HCEC 1CT (cell line): ENCODE measurements around the gene VGLL2.
"Not testable (repeated sequence)": the region's sequence is repeated elsewhere in the genome, so short reads cannot be mapped to it uniquely, and the experiment has no call there.

ENCODE experiments used
- DNase-seq: peaks from one replicate; pipeline ENCODE4 v3.0.0-alpha.2; 2017

VGLL2 gene

GRCh38 chr6:117265410-117266256 lies at the start of gene VGLL2:
VGLL2 (plus strand) TSS chr6:117265558; CDS start chr6:117265764, 206 bp downstream.
- DNase-seq = peak; percentile 38

GRCh38 chr6:117222861-117223260 lies 42.5 kb upstream of the VGLL2 start:
- DNase-seq = no peak

GRCh38 chr6:117226778-117227177 lies 38.6 kb upstream of the VGLL2 start:
- no peak for DNase-seq

- DNase-seq = no peak
Measured at GRCh38 chr6:117227245-117227962, 38.0 kb upstream of the VGLL2 start.

GRCh38 chr6:117228202-117228601 lies 37.2 kb upstream of the VGLL2 start:
- DNase-seq = no peak

- DNase-seq = no peak
Measured at GRCh38 chr6:117229870-117230269, 35.5 kb upstream of the VGLL2 start.

- no peak for DNase-seq
Measured at GRCh38 chr6:117231466-117231865, 33.9 kb upstream of the VGLL2 start.

GRCh38 chr6:117232196-117232595 lies 33.2 kb upstream of the VGLL2 start:
- peak; percentile 55 for DNase-seq

- DNase-seq = peak; percentile 28
Measured at GRCh38 chr6:117233145-117233544, 32.2 kb upstream of the VGLL2 start.

- DNase-seq = peak; percentile 53
Measured at GRCh38 chr6:117237561-117237960, 27.8 kb upstream of the VGLL2 start.

- DNase-seq = not testable (repeated sequence)
Measured at GRCh38 chr6:117244571-117244970, 20.8 kb upstream of the VGLL2 start.

GRCh38 chr6:117244979-117245378 lies 20.4 kb upstream of the VGLL2 start:
- not testable (repeated sequence) for DNase-seq

- DNase-seq = no peak
Measured at GRCh38 chr6:117253785-117254184, 11.6 kb upstream of the VGLL2 start.

GRCh38 chr6:117262799-117263198 lies 2.6 kb upstream of the VGLL2 start:
- no peak for DNase-seq

- no peak for DNase-seq
Measured at GRCh38 chr6:117263353-117263927, 1.9 kb upstream of the VGLL2 start.

GRCh38 chr6:117264369-117264691 lies 1.0 kb upstream of the VGLL2 start:
- no peak for DNase-seq

GRCh38 chr6:117264692-117265409 lies 507 bp upstream of the VGLL2 start:
- DNase-seq = no peak

- no peak for DNase-seq
Measured at GRCh38 chr6:117266257-117267053, 1.1 kb downstream of the VGLL2 start.

- no peak for DNase-seq
Measured at GRCh38 chr6:117267054-117267347, 1.6 kb downstream of the VGLL2 start.

- no peak for DNase-seq
Measured at GRCh38 chr6:117267766-117268534, 2.6 kb downstream of the VGLL2 start.

- no peak for DNase-seq
Measured at GRCh38 chr6:117268924-117269323, 3.6 kb downstream of the VGLL2 start.

- DNase-seq = no peak
Measured at GRCh38 chr6:117269638-117270054, 4.3 kb downstream of the VGLL2 start.
